HG03442 (cell line): ENCODE measurements around the gene GHR.
"Not testable (repeated sequence)": the region's sequence is repeated elsewhere in the genome, so short reads cannot be mapped to it uniquely, and the experiment has no call there.

Experiments
- ATAC-seq: cut with Tn5 transposase; IDR thresholded peaks from one replicate; pipeline ENCODE4 v1.9.1; 2021; ENCODE audit warnings: mild to moderate bottlenecking, moderate library complexity; ENCODE audit not compliant: unreplicated experiment

GHR gene

DNA sequence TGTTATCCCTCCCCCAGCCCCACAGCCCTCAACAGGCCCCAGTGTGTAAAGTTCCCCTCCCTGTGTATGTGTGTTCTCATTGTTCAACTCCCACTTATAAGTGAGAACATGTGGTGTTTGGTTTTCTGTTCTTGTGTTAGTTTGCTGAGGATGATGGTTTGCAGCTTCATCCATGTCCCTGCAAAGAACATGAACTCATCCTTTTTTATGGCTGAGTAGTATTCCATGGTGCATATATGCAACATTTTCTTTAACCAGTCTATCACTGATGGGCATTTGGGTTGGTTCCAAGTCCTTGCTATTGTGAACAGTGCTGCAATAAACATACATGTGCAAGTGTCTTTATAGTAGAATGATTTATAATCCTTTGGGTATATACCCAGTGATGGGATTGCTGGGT lies 261.8 kb downstream of the GHR start:
- not testable (repeated sequence) for ATAC-seq

DNA sequence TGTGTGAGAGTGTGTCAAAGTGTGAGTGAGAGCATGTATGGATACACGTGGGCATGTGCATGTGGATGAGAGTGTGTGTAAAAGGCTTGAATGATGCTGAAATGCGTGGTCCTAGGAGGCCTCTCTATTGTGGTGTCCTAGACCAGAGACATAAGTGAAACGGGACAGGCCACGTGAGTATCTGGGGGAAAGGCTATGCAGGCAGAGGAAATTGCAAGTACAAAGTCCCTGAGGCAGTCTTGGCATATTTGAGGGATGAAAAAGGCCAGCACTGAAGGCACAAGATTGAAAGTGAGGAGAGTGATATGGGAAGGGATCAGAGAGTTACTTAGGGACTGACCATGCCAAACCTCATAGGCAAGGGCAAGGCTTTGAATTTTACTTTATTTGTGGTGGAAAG lies 266.2 kb downstream of the GHR start:
- no peak for ATAC-seq

DNA sequence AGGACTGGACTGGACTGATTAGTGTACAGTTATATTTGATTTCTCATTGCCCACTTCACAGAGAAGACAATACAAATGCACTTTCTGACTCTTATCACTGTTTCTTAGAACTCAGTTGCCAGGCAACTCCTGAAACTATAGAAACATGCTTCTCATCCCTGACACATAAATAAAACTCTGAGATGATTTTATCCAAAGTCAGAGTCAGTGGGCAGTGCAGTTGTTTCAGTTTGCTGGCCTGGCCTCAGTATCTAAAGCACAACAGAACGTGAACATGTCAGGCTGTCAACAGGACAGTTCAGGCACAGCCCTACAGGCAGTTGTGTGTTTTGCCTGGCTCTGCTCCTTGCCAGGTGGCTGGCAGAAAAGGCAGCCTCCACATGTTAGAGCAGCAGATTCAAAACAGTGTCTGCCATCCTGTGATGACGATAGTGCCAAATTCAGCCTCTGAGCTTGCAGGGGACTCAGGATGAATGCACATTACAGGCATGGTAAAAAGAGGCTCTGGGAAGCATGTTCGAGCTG lies 268.2 kb downstream of the GHR start:
- no peak for ATAC-seq

DNA sequence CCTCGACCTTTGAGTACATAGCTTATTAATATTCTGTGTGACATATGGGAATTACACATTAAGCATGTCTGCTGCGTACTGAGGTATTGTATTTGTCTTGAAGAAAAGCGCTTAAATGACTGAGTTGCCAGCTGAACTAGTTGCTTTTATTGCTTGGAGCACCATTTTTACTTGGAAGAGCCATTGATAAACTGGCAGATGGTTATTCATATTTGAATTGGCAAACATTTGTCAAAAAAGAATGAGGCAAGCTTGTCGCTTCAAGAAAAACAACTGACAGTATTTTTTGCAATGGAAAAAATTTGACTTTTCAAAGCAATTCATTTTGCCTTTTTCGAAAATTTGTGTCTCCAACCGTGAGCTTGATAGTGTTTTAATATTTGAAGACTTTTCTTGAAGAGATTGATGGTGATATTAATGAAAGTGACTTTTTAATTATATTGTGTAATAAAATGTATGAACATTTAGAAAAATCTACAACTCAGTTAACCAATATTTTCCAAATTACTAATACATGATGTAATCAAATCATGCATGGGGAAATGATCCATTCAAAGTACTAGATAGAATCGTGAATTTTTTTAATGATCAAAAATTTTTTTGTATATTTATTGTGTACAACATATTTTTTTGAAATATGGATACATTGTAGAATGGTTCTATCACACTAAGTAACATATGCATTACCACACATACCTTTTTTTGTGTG lies 278.3 kb downstream of the GHR start:
- ATAC-seq = no peak

DNA sequence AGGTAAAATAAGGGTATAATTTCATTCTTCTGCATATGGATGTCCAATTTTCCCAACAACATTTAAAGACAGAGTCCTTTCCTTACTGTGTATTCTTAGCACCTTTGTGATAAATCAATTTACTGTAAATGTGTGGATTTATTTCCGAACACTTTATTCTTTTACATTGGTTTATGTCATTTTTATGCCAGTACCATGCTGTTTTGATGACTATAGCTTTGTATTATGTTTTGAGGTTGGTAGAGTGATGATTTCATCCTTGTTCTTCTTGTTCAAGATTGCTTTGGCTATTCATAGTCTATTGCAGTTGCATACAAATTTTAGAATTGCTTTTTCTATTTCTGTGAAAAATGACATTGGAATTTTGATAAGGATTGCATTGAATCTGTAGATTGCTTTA lies 280.0 kb downstream of the GHR start:
- ATAC-seq = no peak

DNA sequence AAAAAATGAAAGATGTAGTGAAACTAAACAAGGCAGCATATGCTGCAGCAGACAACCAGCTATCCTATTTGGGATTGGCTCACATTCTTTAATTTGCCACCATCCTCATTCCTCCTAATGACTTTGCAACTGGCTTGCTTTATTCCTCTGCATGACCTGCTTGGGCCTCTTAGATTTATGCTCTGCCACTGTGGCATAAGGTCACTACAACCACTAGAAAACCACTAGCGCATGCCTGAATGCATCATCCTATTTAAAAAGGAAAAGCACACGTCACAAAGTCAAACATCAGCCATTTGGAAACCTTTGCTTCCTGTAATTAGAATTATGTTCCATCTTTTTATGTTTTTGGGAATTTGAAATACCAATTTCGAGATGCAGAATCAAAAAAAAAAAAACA lies 292.5 kb downstream of the GHR start:
- ATAC-seq = no peak

DNA sequence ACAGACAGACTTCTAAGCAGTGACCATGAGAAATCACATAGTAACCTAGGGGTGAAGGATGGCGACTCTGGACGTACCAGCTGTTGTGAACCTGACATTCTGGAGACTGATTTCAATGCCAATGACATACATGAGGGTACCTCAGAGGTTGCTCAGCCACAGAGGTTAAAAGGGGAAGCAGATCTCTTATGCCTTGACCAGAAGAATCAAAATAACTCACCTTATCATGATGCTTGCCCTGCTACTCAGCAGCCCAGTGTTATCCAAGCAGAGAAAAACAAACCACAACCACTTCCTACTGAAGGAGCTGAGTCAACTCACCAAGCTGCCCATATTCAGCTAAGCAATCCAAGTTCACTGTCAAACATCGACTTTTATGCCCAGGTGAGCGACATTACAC lies 295.4 kb downstream of the GHR start:
- ATAC-seq = peak; percentile 95

DNA sequence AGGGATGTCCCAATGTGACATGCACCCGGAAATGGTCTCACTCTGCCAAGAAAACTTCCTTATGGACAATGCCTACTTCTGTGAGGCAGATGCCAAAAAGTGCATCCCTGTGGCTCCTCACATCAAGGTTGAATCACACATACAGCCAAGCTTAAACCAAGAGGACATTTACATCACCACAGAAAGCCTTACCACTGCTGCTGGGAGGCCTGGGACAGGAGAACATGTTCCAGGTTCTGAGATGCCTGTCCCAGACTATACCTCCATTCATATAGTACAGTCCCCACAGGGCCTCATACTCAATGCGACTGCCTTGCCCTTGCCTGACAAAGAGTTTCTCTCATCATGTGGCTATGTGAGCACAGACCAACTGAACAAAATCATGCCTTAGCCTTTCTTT lies 295.8 kb downstream of the GHR start:
- no peak for ATAC-seq

DNA sequence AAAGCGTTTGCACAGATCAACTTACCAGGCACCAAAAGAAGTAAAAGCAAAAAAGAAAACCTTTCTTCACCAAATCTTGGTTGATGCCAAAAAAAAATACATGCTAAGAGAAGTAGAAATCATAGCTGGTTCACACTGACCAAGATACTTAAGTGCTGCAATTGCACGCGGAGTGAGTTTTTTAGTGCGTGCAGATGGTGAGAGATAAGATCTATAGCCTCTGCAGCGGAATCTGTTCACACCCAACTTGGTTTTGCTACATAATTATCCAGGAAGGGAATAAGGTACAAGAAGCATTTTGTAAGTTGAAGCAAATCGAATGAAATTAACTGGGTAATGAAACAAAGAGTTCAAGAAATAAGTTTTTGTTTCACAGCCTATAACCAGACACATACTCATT lies 297.0 kb downstream of the GHR start:
- ATAC-seq = no peak

DNA sequence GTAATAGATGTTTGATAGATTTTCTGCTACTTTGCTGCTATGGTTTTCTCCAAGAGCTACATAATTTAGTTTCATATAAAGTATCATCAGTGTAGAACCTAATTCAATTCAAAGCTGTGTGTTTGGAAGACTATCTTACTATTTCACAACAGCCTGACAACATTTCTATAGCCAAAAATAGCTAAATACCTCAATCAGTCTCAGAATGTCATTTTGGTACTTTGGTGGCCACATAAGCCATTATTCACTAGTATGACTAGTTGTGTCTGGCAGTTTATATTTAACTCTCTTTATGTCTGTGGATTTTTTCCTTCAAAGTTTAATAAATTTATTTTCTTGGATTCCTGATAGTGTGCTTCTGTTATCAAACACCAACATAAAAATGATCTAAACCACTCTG lies 298.2 kb downstream of the GHR start:
- no peak for ATAC-seq

DNA sequence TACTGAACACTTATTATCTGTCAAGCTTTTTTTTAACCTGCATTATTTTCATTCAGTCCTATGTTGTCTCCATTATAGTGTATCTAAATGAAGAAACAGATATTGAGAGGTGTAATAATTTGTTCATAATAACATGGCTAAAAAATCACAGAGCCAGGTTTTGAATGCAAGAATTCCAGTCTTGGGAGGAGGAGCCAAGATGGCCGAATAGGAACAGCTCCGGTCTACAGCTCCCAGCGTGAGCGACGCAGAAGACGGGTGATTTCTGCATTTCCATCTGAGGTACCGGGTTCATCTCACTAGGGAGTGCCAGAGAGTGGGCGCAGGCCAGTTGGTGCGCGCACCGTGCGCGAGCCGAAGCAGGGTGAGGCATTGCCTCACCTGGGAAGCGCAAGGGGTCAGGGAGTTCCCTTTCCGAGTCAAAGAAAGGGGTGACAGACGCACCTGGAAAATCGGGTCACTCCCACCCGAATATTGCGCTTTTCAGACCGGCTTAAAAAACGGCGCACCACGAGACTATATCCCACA lies 311.4 kb downstream of the GHR start:
- not testable (repeated sequence) for ATAC-seq

DNA sequence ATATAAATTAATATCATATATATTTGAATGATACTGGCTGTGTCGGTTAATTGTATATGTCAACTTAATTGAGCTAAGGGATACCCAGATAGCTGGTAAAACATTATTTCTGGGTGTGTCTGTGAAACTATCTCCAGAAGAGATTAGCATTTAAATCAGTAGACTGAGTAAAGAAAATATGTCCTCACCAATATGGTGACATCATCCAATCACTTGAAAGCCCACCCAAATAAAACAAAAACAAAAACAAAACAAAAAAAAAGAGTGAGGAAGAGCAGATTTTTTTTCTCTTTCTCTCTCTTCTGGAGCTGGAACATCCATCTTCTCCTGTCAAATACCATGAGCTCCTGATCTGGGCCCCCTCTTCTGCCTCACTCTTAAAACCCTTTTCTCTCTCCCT lies 317.7 kb downstream of the GHR start:
- no peak for ATAC-seq

DNA sequence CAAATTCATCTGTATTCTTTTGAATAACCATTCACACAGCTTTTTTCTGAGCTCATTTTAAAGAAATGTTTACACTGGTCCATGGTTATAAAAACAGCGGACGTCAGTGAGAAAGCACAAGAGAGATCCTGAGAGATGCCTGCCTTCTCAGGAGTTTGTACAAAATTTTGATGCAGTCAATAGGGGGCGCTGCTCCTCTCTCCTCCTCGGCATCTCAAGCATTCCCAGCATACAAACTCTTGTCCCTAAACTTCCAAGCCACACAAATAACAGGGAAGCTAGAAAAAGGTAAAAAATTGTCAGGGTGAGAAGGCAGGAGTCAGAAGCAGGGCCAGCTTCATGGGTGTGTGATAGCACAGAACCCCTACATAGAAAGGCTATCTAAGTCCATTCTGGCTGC lies 322.2 kb downstream of the GHR start:
- ATAC-seq = no peak

DNA sequence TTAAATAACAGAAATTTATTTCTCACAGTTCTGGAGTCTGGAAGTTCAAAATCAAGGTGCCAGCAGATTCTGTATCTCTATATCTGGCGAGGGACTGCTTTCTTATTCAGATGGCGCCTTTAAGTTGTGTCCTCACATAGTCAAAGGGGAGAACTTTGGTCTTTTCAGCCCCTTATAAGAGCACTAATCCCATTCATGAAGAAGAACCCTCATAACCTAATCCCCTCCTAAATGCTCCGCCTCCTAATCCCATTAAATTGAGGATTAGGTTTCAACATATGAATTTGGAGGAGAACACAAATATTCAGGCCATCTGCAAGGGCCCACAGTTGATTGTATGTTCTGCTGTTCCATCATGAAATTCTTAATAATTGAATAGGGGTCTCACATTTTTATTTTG lies 322.6 kb downstream of the GHR start:
- ATAC-seq = no peak

DNA sequence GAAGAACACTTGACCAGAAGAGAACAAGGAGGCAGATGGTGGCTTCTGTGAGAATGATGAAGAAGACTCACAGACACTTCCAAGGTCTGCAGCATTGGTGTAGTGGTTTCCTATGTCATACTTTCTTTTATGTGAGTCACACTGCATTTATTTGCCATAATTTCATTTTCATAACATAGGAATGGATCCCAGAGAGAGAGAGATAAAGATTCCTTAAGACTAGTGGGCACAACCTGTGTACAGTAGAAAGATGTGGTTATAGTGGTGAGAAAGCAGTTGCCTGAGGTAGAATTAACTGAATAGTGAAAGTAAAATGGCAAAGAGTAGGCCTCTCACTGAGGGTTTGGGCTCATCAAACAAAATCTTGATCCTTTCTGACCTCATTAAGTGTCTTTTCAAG lies 325.8 kb downstream of the GHR start:
- ATAC-seq = no peak

DNA sequence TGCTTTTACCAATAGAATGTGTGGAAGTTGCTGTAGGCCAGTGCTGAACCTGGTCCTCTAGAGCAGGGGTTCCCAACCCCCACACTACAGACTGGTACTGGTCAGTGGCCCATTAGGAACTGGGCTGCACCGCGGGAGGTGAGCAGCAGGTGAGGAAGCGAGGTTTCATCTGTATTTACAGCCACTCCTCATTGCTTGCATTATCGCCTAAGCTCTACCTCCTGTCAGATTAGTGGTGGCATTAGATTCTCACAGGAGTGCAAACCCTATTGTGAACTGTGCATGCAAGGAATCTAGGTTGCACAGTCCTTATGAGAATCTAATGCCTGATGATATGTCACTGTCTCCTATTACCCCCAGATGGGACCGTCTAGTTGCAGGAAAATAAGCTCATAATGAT lies 327.3 kb downstream of the GHR start:
- ATAC-seq = no peak

DNA sequence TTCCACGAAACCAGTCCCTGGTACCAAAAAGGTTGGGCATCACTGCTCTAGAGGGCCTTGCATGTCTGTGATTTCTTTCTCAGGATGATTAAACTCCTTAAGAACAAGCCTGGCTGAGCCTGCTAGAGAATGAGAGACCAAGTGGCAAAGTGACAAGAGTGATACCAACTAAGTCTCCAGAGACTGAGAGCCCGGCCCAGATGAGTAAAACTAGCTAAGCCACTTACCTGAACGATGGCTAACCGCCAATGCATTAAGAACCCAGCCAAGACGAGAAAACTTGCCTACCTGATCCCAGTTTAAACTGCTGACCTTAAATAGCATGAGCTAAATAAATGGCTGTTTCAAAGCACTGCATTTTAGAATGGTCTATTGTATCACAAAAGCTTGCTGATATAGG lies 327.8 kb downstream of the GHR start:
- no peak for ATAC-seq

DNA sequence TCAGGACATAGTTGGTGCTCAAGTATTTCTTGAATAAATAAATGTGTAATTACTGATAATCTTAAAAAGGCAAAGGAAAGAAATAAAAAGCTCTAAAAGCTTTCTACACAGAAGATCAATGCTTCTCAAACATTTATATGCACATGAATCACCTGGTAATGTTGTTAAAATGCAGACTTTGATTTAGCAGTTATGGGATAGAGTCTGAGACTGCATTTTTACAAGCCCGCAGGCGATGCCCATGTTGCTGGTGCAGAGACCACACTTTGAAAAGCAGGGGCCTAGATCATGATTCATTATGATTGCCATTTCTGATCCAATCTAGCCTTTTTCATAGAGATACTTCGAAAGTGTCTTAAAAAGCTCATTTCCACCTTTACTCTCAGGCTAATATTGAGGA lies 329.9 kb downstream of the GHR start:
- ATAC-seq = no peak

DNA sequence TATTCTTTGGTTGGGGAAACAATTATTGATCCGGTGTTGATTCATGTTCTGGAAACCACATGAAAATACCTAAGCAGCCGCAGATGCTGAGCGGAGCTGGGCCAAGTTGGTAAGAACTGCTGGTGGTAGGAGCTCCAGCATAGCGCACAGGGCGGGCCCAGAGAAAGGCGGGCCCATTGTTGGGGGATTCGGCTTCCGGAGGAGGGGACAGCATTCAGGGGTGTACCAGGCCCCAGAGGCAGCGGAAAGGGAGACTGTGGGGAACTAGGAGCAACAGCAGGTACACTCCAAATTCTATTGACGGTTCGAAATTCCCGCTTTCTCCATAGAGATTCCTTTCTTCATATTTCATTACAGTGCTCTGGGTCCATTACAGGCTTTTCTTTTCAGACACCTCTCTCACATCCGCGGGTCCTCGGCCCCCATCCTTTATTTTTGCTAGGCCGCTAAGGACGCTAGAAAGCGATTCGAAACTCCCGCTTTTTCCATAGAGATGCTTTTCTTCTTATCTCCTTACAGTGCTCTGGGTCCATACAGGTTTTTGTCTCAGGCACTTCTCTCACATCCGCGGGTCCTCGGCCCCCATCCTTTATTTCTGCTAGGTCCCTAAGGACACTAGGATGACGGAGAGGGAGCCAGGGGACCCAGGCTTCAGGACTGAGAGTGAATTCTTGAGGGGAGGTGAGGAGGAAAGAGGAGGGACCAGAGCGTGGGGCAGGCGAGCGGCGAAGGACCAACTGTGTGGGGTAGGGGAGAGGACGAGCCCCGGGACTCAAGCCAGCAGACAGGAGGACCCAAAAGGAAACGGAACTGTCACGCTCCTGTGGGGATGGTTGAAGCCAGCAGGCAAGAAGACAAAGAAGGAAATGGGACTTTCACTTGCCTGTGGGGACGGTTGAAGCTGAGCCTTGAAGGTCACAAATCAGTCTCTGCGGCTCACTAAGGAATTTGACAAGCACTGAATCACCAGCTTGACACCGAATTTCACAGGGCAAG lies 333.7 kb downstream of the GHR start, which contains the start of gene CCDC152:
CCDC152 (plus strand) TSS at position 213 of the 996 bp plus-strand sequence. CDS start 2,304 bp downstream, outside the sequence.
- peak; percentile 88 for ATAC-seq

DNA sequence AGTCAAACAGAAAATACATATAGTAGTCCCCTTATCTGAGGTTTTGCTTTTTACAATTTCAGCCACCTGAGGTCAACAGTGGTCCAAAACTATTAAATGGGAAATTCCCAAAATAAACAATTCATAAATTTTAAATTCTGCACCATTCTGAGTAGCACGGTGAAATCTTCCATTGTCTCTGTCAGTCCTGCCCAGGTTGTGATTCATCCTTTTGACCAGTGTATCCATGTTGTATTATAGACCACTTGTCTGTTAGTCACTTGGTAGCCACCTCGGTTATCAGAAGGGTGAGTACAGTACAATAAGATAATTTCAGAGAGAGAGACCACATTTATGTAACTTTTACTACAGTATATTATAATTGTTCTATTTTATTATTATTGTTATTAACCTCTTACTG lies 336.2 kb downstream of the GHR start:
- no peak for ATAC-seq

DNA sequence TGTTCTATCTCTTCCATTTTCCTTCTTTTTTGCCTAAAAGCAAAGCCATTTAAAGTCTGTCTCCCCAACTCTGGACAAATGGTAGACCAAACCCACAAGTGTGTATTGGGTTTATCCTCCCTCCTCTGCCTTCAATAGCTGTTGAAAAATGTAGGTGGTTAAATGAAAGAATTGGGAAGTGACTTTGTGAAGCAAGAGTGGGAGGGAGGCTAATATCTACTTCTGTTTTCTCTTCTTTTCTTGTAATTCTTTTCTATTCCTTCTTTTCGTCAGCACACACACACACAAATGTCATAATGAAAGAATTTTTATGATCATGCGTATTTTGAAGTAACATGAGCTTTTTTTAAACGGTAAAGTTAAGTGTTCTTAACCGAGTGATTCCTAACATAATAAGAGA lies 337.2 kb downstream of the GHR start:
- no peak for ATAC-seq

DNA sequence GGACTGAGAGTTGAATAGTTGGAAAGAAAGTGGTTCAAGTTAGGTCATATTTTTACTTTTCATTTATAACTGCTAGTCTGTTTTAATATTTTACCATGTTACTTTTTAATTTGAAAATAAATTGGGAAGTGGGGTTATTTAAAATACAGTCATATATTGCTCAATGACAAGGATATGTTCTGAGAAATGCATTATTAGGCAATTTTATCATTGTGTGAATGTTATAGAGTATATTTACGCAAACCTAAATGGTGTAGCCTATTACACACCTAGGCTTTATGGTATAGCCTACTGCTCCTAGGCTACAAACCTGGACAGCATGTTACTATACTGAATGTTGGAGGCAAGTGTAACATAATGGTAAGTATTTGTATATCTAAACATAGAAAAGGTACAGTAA lies 338.6 kb downstream of the GHR start:
- ATAC-seq = no peak
